Stimulated activated CD4-positive, alpha-beta T cell treated with anti-CD3 and anti-CD28 coated beads, TNF-alpha, amount 100 ng/mL, for 1 hour (primary cell): ENCODE measurements around the gene WIPI1.
A peak's percentile ranks its signal among the peaks of the same experiment; 100 is the strongest.
"Not testable (repeated sequence)": the region's sequence is repeated elsewhere in the genome, so short reads cannot be mapped to it uniquely, and the experiment has no call there.

Source experiments
- DNase-seq, 3 donors: peaks; one replicate each; pipeline ENCODE4 v3.0.0-alpha.2; 2020; ENCODE audit warnings: low read depth in 3 of 3, low spot score in 1 of 3

The WIPI1 gene

GRCh38 chr17:68457168-68457538 is at the start of gene WIPI1:
WIPI1 (minus strand) TSS chr17:68457496; CDS start chr17:68457421, 75 bp downstream.
- no peak for DNase-seq

GRCh38 chr17:68505951-68506350 is 48.7 kb upstream of the WIPI1 start:
- no peak for DNase-seq

- no peak for DNase-seq
Measured at GRCh38 chr17:68501074-68501473, 43.8 kb upstream of the WIPI1 start.

- DNase-seq: no peak
Measured at GRCh38 chr17:68499587-68499986, 42.3 kb upstream of the WIPI1 start.

GRCh38 chr17:68498479-68499326 is 41.4 kb upstream of the WIPI1 start:
- no peak for DNase-seq

GRCh38 chr17:68497885-68498319 is 40.6 kb upstream of the WIPI1 start:
- no peak for DNase-seq

GRCh38 chr17:68495081-68495480 is 37.8 kb upstream of the WIPI1 start:
- no peak for DNase-seq

- DNase-seq: not testable (repeated sequence)
Measured at GRCh38 chr17:68492394-68493054, 35.2 kb upstream of the WIPI1 start.

GRCh38 chr17:68491381-68492231 is 34.3 kb upstream of the WIPI1 start:
- DNase-seq: no peak

GRCh38 chr17:68489919-68490318 is 32.6 kb upstream of the WIPI1 start:
- DNase-seq: no peak

GRCh38 chr17:68484458-68484857 is 27.2 kb upstream of the WIPI1 start:
- no peak for DNase-seq

- no peak for DNase-seq
Measured at GRCh38 chr17:68482576-68483041, 25.3 kb upstream of the WIPI1 start.

- no peak for DNase-seq
Measured at GRCh38 chr17:68480885-68481284, 23.6 kb upstream of the WIPI1 start.

- DNase-seq: no peak
Measured at GRCh38 chr17:68470961-68471360, 13.7 kb upstream of the WIPI1 start.

GRCh38 chr17:68468788-68469187 is 11.5 kb upstream of the WIPI1 start:
- DNase-seq: no peak

- no peak for DNase-seq
Measured at GRCh38 chr17:68468334-68468733, 11.0 kb upstream of the WIPI1 start.

- no peak for DNase-seq
Measured at GRCh38 chr17:68463211-68464019, 6.1 kb upstream of the WIPI1 start.

- DNase-seq: peak; percentile 29 to 49 (median 38)
Measured at GRCh38 chr17:68462381-68463210, 5.3 kb upstream of the WIPI1 start.

GRCh38 chr17:68461589-68461988 is 4.3 kb upstream of the WIPI1 start:
- no peak for DNase-seq

GRCh38 chr17:68461122-68461539 is 3.8 kb upstream of the WIPI1 start:
- DNase-seq: no peak
